Activated CD4-positive, alpha-beta T cell treated with anti-CD3 and anti-CD28 coated beads for 36 hours (primary cell): Measurements from ENCODE around the gene CDKN1A. TPM values are rescaled to one million over a fixed set of nuclear protein-coding genes. Genes with fewer than 3 reads are reported as not detected.

Source experiments
- ATAC-seq: fragments of 200-7000 bp; cut with Tn5 transposase; one replicate; pipeline ENCODE4 v1.10.0; 2021; ENCODE audit warnings: mild to moderate bottlenecking, moderate library complexity
- CTCF ChIA-PET: fragments of 350-600 bp; sonication (Branson Sonifier 250); formaldehyde crosslinking; loops from one replicate; lab custom pipeline; 2021; ENCODE audit warnings: antibody characterized with exemption; lab: Charles Lee
- POLR2A ChIA-PET: fragments of 350-600 bp; sonication (Branson Sonifier 250); formaldehyde crosslinking; loops from one replicate; lab custom pipeline; 2021; ENCODE audit warnings: antibody characterized with exemption, inconsistent platforms; lab: Charles Lee
- DNase-seq: peaks from one replicate; pipeline ENCODE4 v3.0.0-alpha.2; 2020
- H3K27ac Mint-ChIP-seq: one replicate; pipeline ENCODE4 v1.8.0; 2021; ENCODE audit warnings: mixed read lengths
- H3K27me3 Mint-ChIP-seq: one replicate; pipeline ENCODE4 v1.8.0; 2021; ENCODE audit warnings: mixed read lengths
- H3K36me3 Mint-ChIP-seq: one replicate; pipeline ENCODE4 v1.8.0; 2021; ENCODE audit warnings: low read depth, mixed read lengths
- H3K4me1 Mint-ChIP-seq: one replicate; pipeline ENCODE4 v1.8.0; 2021; ENCODE audit warnings: mixed read lengths
- H3K4me3 Mint-ChIP-seq: one replicate; pipeline ENCODE4 v1.8.0; 2021; ENCODE audit warnings: mild to moderate bottlenecking, moderate library complexity, mixed read lengths
- H3K9me3 Mint-ChIP-seq: one replicate; pipeline ENCODE4 v1.8.0; 2021; ENCODE audit warnings: low read depth, mixed read lengths
- intact Hi-C, 2 experiments: fragments of 100-400 bp; cut with DNase I in 1 of 2; cut with micrococcal nuclease in 1 of 2; formaldehyde crosslinking; loops; one replicate each; pipeline versions ENCODE4 v1.14.2 to v1.15.1; 2022 to 2024; cut with DNase I, micrococcal nuclease
- total RNA-seq, 2 experiments: library from RNA; stranded (reverse); gene quantifications; one replicate each; pipeline ENCODE4 v1.2.3, GENCODE V29; 2021

The CDKN1A gene
- total RNA-seq, 2 experiments from 2014 or later, result 31.3 to 35.9 TPM

DNA sequence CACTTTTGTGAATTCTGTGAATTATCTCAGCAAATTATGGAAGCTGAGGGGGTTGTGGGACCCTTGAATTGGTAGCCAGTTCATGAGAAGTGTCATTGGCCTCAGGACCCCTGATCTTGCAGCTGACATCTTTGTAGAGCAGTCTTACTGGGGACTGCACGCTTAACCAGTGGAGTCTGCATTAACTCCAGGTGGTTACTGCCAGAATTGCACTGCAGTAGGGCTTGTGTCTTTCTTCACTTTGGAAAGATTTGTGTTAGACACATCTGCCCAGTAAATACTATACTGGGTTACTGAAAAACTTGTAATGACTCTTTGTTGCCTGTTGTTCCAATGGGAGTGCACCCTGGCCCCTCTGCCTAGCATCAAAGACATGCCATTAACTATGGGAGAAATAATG is 21.2 kb upstream of the CDKN1A start:
- CTCF ChIA-PET, result no interaction called here

DNA sequence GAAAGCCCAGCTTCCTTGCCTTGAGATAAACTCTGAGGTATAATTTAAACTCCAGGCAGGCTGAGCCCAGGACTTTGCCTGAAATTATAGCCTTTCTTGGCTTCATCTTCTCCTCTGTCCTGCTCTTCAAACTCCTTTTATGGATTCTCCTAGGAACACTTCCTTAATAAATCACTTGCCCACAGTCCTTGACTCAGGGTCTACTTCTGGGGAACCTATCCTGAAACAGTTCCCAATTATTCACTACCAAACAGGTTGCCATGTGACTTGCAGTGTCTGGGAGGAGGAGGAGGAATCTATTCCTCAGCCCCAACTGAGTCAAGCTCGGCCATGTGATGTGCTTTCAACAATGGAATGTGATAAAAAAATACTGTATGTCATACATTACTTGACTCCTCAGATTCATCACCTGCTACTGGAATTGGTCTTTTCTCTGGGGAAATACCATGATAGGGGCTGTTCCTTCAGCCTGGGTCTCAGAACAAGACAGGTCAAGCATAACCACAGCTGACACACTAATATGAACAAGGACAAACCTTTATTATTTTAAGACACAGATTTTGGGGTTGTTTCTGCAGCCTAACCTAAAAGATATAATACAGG is 20.5 kb upstream of the CDKN1A start:
- Mint-ChIP-seq H3K9me3 (no peaks in the 10 kb centered on the region), H3K27me3 (peaks cover 15% of the 10 kb centered on the region), H3K4me3 (no peak overlapping the region), H3K4me1 (peaks cover 11% of the 10 kb centered on the region), H3K27ac (no peak overlapping the region), H3K36me3 (no peaks in the 10 kb centered on the region)
- ATAC-seq, result no peak
- no peak for DNase-seq
- CTCF ChIA-PET, result no interaction called here
- intact Hi-C loops, result no loop called here
- POLR2A ChIA-PET, result no interaction called here

More for the DNA sequence above, 21.2 kb upstream of the CDKN1A start:
- Mint-ChIP-seq H3K36me3 (no peaks in the 10 kb centered on the region), H3K27me3 (peaks cover 15% of the 10 kb centered on the region), H3K4me3 (no peak overlapping the region), H3K9me3 (no peaks in the 10 kb centered on the region), H3K27ac (no peak overlapping the region), H3K4me1 (peaks cover 3% of the 10 kb centered on the region)
- intact Hi-C loops, result no loop called here
- DNase-seq (no peak), ATAC-seq (no peak)
- POLR2A ChIA-PET, result no interaction called here

DNA sequence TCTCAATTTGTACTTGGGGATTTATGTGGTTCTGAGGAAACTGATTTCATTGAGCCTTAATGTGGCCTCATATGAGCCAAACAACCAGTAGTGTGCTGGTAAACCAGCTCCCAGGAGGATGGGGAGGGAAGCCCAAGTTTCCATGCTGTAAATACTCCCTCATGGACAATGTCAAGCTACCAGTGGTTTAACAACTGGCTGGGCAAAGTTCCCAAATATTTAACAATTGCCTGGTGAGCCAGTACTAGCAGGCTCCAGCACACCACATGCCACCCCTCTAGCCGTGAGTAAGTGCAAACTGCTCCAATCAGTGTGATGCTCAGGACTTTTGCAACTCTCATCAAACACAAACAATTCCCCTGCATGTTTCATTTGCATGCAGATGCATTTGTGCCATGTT is 19.2 kb upstream of the CDKN1A start:
- Mint-ChIP-seq H3K27me3 (peaks cover 16% of the 10 kb centered on the region), H3K9me3 (no peaks in the 10 kb centered on the region), H3K27ac (no peak overlapping the region), H3K4me1 (peaks cover 20% of the 10 kb centered on the region), H3K36me3 (no peaks in the 10 kb centered on the region), H3K4me3 (no peak overlapping the region)
- no peak for DNase-seq
- intact Hi-C loops, result no loop called here
- ATAC-seq, result no peak
- CTCF ChIA-PET, result interaction anchor here (1.3 kb wide), 1 partner anchor 12 kb away, joined by 3 read pairs; no protein-coding TSS in a partner anchor
- POLR2A ChIA-PET, result no interaction called here

DNA sequence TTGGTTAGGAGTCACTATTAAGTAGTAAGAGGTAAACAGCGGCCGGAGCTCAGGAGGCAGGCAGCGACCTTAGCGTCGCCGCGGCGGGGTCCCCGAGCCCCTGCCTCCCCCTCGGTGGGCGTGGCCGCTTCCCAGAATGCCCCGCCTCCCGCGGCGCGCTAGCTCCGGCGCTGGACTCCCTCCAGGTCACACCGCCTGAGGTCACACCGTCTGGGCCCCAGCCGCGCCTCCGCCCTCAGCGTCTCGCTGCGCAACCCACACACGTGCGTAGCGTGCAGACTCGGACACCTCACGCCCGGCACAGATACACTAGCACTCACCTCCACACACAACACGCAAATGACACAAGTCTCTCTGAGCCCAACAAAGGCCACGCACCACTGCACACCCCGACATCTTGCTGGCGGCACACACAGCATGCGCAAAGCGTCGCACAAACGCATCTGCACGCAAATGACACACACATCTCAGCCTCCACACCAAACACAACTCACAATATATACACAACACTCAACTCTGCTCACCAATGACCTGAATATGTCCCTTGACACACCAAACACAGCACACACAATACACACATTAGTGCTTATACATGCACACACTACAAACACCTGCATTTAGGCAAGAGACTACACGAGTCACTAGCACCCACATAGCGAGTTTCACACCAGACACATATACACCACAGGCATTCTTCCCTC is 17.6 kb upstream of the CDKN1A start:
- no peaks in the 10 kb centered on the region for H3K36me3 Mint-ChIP-seq
- ChIA-PET CTCF (no interaction called here), POLR2A (interaction anchor here (0.6 kb wide), 1 partner anchor 23 kb away, joined by 4 read pairs; no protein-coding TSS in a partner anchor)
- no peak overlapping the region for H3K27ac Mint-ChIP-seq
- H3K4me1 Mint-ChIP-seq, result peaks cover 21% of the 10 kb centered on the region
- H3K9me3 Mint-ChIP-seq, result no peaks in the 10 kb centered on the region
- DNase-seq (no peak), ATAC-seq (no peak)
- H3K4me3 Mint-ChIP-seq, result no peak overlapping the region
- intact Hi-C loops, result no loop called here
- H3K27me3 Mint-ChIP-seq, result peaks cover 13% of the 10 kb centered on the region

DNA sequence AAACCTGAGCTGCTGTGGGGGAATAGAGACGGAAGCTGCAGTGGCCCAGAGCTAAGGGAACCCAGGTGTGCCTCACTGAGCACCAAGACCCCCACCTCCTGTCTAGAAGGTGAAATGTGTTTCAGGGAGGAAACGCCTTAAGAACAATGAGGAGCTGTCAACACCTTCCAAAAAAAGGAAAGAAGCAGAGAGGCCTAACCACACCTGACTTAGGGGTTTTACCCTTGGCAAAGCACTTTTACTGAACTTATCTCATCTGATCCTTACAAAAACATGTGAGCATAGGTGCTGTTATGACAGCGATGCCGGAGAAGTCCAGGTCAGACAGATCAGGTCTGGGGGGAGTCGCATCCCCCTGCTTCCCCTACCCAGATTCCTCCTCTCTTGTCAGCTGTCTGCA is 16.1 kb upstream of the CDKN1A start:
- peak; percentile 51 for ATAC-seq
- Mint-ChIP-seq H3K4me1 (peaks cover 21% of the 10 kb centered on the region), H3K36me3 (no peaks in the 10 kb centered on the region), H3K9me3 (no peaks in the 10 kb centered on the region), H3K27ac (no peak overlapping the region), H3K27me3 (peaks cover 8% of the 10 kb centered on the region), H3K4me3 (no peak overlapping the region)
- DNase-seq, result no peak
- CTCF ChIA-PET, result interaction anchor here (0.5 to 3.0 kb wide), 6 partner anchors 17 to 134 kb away, joined by 3 to 9 read pairs (median 4); partner anchors contain the start of gene CDKN1A
- POLR2A ChIA-PET, result no interaction called here
- intact Hi-C loops, result no loop called here

DNA sequence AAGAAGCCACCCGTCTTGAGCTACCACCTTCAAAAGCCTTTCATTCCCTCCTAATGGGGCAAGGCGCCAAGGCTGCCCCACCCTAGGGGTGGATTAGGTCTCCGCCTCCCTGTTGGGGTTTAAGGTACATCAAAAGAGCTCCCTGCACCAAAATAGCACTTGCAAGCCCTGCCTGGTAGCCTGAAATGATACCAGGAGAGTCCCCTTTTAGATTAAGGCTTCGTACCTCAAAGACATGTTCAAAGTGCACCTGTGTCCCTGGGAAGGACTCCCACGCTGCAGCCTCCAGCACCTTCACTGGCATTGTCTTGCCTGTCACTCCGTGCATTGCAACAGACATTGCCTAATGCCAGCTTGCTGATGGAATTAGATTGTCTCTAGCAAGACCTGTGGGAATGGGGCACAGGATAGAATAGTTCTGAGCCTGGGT is 15.7 kb upstream of the CDKN1A start:
- intact Hi-C loops, result no loop called here
- H3K27me3 Mint-ChIP-seq, result peaks cover 8% of the 10 kb centered on the region
- H3K9me3 Mint-ChIP-seq, result no peaks in the 10 kb centered on the region
- no peaks in the 10 kb centered on the region for H3K36me3 Mint-ChIP-seq
- DNase-seq (no peak), ATAC-seq (peak; percentile 18)
- CTCF ChIA-PET, result interaction anchor here (0.9 to 3.0 kb wide), 5 partner anchors 16 to 133 kb away, joined by 3 to 9 read pairs (median 4); partner anchors contain the start of gene CDKN1A
- no peak overlapping the region for H3K27ac Mint-ChIP-seq
- H3K4me1 Mint-ChIP-seq, result peaks cover 21% of the 10 kb centered on the region
- POLR2A ChIA-PET, result no interaction called here
- no peak overlapping the region for H3K4me3 Mint-ChIP-seq

DNA sequence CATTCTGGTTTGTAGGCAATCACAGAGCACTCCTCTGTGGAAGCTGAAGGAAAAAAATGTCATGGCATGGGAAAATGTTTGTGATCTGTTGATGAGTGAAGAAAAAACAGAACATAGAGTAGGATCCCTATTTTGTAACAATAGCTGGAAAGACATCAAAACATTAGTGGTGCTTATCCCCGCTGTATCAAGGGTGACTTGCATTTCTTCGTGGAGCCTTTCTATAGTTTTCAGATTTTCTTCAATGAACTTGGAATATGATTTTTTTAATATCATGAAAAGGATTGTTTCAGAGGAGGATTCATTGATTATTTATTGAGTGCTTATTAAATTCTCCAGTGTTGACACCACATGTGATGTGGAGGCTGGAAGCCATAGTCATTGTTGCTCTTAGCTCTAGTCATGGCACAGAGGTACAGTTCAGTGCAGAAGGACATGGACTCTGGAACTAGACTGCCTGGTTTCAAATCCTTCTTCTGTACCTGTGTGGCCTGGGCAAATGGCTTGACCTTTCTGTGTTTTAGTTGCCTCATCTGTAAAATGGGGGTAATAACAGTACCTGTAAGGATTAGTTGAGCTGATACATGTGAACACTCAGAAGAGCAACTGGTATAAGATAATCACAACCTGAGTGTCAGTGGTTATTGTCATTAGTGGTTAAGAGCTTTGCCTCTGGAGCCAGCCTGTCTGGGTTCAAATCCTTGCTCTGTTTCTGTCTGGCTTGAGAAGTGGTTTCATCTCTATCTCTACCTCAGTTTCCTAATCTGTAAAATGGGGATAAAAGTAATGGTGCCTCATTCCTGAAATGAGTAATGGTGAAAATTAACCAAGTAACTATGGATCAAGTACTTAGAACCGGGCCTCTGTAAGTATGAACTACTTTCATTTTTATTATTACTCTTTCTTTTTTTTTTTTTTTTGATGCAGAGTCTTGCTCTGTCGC is 14.7 kb upstream of the CDKN1A start:
- no peak overlapping the region for H3K4me3 Mint-ChIP-seq
- no peak for DNase-seq
- ChIA-PET POLR2A (no interaction called here), CTCF (interaction anchor here (1.2 to 3.0 kb wide), 2 partner anchors 49 to 95 kb away, joined by 4 to 9 read pairs; no protein-coding TSS in a partner anchor)
- H3K27ac Mint-ChIP-seq, result no peak overlapping the region
- peak; percentile 36 for ATAC-seq
- no peaks in the 10 kb centered on the region for H3K36me3 Mint-ChIP-seq
- peaks cover 21% of the 10 kb centered on the region for H3K4me1 Mint-ChIP-seq
- H3K27me3 Mint-ChIP-seq, result peaks cover 8% of the 10 kb centered on the region
- no peaks in the 10 kb centered on the region for H3K9me3 Mint-ChIP-seq
- intact Hi-C loops, result no loop called here

DNA sequence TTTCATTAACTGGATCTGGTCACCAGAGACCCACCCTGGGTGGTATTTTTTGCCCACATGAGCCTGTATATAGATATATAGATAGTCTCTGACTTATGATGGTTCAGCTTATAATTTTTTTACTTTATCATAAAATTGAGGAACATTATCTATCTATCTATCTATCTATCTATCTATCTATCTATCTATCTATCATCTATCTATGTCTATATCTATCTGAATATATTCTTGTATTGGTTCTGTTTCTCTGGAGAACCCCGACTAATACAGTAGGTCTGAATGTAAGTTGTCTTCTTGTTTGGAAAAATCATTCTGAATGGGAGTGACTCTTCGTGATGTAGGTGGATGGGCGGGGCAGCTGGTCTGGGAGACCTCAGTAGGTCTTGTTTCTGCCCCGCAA is 13.3 kb upstream of the CDKN1A start:
- H3K27me3 Mint-ChIP-seq, result peaks cover 3% of the 10 kb centered on the region
- intact Hi-C loops, result no loop called here
- ChIA-PET CTCF (interaction anchor here (1.1 to 3.0 kb wide), 2 partner anchors 50 to 101 kb away, joined by 3 to 9 read pairs; no protein-coding TSS in a partner anchor), POLR2A (no interaction called here)
- no peaks in the 10 kb centered on the region for H3K36me3 Mint-ChIP-seq
- no peak for ATAC-seq
- H3K4me1 Mint-ChIP-seq, result peaks cover 21% of the 10 kb centered on the region
- no peak overlapping the region for H3K27ac Mint-ChIP-seq
- H3K4me3 Mint-ChIP-seq, result no peak overlapping the region
- H3K9me3 Mint-ChIP-seq, result no peaks in the 10 kb centered on the region
- no peak for DNase-seq

DNA sequence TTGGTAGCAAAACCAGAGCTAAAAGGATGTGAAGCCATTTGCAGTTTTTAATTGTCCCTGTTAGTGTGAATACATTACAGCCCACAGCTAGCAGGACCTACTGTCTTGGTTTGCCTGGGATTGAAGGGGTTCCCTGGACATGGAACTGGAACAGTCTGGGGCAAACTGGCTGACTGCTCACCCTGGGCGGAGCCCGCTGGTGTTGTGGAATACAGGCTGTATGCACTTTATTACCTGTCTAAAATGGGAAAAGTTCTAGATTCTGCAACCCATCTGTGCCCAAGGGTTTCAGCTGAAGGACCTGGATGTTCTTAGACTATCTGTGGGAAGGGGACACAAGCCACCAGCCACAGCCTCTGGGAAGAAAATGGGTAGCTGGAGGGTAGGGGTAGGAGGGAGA is 12.2 kb upstream of the CDKN1A start:
- no peak for DNase-seq
- POLR2A ChIA-PET, result no interaction called here
- Mint-ChIP-seq H3K27ac (no peak overlapping the region), H3K9me3 (no peaks in the 10 kb centered on the region), H3K4me3 (no peak overlapping the region), H3K27me3 (peaks cover 3% of the 10 kb centered on the region), H3K36me3 (no peaks in the 10 kb centered on the region), H3K4me1 (peaks cover 21% of the 10 kb centered on the region)
- ATAC-seq, result no peak
- intact Hi-C loops, result no loop called here
- CTCF ChIA-PET, result interaction anchor here (0.6 kb wide), 1 partner anchor 289 kb away, joined by 3 read pairs; no protein-coding TSS in a partner anchor

DNA sequence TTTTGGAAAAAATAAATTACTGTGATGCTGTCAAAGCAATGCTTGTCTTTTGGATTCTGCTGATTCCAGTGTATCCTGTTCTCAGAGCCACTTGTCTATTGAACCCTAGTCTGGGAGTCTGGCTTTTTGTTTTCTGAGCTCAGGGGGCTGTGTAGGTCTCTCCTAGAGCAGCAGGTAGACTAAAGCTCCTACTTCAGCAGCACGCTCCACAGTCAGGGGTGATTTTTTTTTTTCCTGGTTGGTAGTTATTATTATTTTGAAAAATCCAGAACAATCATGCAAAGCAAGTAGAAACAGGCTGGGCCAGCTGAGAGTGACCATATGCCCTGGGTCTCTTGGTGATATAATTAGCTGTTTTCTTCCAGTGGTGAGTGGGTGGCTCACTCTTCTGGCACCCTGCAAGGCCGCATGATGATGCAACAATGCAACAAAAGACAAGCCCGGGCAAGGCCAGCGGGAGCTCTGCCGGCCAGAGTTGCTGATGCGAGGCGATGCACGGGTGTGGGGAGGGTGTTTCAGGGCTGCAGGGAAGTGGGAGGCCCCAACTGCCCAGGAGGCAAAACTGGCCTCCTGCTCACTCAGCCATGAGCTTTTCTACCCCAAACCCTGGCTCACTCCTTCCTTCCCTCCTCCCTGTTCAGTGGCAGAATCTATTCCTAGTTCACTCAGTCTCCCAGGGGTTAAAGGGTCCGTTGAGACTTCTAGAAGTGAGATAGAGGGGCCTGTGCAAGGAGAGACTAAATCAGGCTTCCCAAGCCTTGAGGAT is 11.5 kb upstream of the CDKN1A start:
- no peak for DNase-seq
- H3K36me3 Mint-ChIP-seq, result no peaks in the 10 kb centered on the region
- H3K4me3 Mint-ChIP-seq, result no peak overlapping the region
- H3K27me3 Mint-ChIP-seq, result peaks cover 3% of the 10 kb centered on the region
- POLR2A ChIA-PET, result interaction anchor here (0.5 kb wide), 1 partner anchor 24 kb away, joined by 3 read pairs; no protein-coding TSS in a partner anchor
- H3K9me3 Mint-ChIP-seq, result no peaks in the 10 kb centered on the region
- no peak overlapping the region for H3K27ac Mint-ChIP-seq
- peaks cover 21% of the 10 kb centered on the region for H3K4me1 Mint-ChIP-seq
- CTCF ChIA-PET, result interaction anchor here (0.6 kb wide), 1 partner anchor 288 kb away, joined by 3 read pairs; no protein-coding TSS in a partner anchor
- ATAC-seq, result no peak
- intact Hi-C loops, result no loop called here
